Astrocyte (in vitro differentiated cells and primary cell): ENCODE measurements around the gene TTF2.

Experiments used
- EZH2 ChIP-seq: IDR thresholded peaks from 2 replicates; pipeline ENCODE4 v1.6.1; 2012; ENCODE audit warnings: mild to moderate bottlenecking, low read length, inconsistent platforms; ENCODE audit not compliant: insufficient read depth
- TF ChIP-seq, protein P1 (sequence below): IDR thresholded peaks from 2 replicates; pipeline ENCODE4 v1.5.1; 2011; ENCODE audit warnings: low read depth, mild to moderate bottlenecking, inconsistent platforms, low read length, moderate library complexity; ENCODE audit not compliant: insufficient read depth

DNA sequence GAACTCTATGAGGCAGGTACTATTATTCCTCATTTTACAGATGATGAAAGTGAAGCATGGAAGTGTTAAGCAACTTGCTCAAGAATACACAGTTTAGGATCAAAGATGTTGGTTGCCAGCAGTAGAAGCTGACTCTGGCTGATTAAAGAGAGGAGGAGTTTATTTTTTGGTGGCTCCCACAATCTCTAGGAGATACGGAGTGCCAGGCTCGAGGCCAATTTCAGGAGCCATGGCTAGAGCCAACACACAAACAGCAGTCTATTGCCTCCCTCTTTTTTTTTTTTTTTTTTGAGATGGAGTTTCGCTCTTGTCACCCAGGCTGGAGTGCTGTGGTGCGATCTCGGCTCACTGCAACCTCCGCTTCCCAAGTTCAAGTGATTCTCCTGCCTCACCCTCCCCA, 19.6 kb downstream of the TTF2 start:
- TF ChIP-seq, protein P1, sequence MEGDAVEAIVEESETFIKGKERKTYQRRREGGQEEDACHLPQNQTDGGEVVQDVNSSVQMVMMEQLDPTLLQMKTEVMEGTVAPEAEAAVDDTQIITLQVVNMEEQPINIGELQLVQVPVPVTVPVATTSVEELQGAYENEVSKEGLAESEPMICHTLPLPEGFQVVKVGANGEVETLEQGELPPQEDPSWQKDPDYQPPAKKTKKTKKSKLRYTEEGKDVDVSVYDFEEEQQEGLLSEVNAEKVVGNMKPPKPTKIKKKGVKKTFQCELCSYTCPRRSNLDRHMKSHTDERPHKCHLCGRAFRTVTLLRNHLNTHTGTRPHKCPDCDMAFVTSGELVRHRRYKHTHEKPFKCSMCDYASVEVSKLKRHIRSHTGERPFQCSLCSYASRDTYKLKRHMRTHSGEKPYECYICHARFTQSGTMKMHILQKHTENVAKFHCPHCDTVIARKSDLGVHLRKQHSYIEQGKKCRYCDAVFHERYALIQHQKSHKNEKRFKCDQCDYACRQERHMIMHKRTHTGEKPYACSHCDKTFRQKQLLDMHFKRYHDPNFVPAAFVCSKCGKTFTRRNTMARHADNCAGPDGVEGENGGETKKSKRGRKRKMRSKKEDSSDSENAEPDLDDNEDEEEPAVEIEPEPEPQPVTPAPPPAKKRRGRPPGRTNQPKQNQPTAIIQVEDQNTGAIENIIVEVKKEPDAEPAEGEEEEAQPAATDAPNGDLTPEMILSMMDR, result no peak
- TF ChIP-seq EZH2, result no peak
